ENCODE measurements around the gene GGCT.
"Not testable (repeated sequence)": the region's sequence is repeated elsewhere in the genome, so short reads cannot be mapped to it uniquely, and the experiment has no call there.

GGCT gene, protein sequence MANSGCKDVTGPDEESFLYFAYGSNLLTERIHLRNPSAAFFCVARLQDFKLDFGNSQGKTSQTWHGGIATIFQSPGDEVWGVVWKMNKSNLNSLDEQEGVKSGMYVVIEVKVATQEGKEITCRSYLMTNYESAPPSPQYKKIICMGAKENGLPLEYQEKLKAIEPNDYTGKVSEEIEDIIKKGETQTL

DNA sequence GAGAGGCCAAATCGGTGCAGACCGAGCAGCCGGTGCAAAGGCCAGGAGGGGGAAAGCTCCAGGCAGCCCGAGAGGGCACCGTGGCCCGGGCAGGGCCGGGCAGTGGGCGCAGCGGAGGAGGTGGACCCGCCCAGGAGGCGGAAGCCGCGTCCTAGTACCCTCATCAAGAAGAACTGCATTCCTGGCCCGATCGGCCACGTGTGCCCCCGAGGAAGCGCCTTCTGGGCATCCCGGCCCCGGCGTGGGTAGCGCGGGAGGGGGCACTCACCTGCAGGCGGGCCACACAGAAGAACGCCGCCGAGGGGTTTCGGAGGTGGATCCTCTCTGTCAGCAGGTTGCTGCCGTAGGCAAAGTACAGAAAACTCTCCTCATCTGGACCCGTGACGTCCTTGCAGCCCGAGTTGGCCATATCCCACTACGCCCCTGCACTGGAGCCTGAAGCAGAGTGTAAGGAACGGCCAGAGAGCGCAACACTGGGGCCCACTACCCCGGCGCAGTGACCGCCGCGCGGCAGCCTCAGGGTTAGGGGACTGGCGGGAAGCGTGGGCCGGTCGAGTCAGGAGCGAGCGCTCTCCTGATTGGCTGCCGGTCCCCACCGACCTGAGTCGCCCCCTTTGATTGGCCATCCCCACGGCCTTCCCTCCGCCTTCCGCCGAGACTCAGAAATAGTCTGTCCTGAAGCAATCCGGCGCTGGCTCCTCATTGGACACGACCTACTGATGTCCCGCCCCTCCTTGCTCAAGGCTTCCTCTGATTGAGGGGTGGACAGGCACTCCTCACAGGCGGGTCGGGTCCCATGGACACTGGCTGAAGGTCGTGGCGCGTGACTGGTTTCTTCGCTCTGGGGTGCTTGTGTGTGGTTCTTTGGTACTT, at the start of gene GGCT:
Gene GGCT (minus strand): TSS at position 529 of the 873 bp plus-strand sequence. CDS start 120 bp downstream, at position 409.
- peak; percentile 93 for DNase-seq (ENCODE audit: low read depth, low spot score)

DNA sequence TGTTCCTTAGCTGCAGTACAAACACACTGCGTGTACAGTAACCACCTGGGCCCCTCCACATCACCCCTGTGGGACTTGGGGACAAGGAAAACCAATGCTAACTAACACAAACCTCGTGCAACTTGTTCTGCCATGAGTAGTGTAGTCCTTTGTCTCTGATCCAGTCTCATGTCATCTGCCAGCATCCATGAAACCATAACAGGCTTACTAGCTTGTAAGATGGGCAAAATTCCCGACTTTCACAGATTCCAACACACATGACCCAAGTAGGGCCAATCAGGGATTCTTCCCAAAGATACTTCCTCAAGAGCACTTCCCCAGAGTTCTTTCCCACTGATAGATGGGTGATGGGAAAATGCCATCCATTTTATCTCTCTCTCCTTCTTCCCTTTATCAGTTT, 48.9 kb upstream of the GGCT start:
- no peak for DNase-seq (ENCODE audit: low read depth, low spot score)

DNA sequence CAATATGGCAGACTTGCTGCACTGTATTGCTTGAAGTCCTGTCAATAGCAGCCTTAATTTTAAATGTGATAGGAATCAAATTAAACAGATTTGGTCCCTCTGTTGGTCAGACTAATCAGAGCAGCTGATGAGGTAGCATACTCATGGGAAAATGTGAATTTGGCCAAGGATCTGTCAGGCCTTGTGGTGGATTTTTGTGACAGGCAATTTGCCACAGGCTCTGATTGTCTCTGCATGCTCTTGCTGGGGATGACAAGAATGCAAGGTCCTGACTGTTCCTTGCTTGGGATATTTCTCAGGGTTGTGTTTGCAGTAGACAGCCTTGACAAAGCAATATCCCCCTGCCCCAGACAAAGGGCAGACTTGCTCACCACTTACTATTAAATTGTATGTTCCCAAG, 48.5 kb upstream of the GGCT start:
- DNase-seq (ENCODE audit: low read depth, low spot score), result no peak

DNA sequence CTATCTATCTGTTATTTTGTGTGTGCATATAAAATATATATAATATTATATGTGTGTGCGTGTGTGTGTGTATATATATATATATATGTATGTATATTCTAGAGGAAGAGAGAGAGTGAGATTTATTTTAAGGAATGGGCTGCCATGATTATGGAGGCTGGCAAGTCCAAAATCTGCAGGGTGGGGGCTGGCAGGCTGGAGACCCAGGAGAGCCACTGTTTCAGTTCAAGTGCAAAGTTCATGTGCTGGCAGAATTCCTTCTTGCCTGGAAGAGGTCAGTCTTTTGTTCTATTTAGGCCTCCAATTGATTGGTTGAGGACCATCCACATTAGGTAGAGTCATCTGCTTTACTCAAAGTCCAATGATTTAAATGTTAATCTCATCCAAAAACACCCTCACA, 47.7 kb upstream of the GGCT start:
- DNase-seq (ENCODE audit: low read depth, low spot score), result no peak

DNA sequence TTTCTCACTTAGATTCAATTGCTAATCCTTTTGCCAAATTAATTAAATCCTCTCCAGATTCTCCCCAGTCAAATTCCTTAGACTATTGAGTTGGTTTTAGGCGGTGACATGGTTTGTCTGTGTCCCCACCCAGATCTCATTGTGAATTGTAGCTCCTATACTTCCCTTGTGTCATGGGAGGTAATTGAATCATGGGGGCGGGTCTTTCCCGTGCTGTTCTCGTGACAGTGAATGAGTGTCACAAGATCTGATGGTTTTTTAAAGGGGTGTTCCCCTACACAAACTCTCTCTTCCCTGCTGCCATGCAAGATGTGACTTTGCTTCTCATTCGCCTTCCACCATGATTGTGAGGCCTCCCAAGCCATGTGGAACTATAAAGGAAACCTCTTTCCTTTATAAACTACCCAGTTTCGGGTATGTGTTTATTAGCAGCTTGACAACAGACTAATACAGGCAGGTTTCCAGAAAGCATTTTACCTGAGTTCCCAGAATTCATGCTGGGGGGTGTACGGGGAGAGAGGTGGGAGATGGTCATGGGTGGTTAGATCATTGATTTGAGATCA, 45.4 kb upstream of the GGCT start:
- DNase-seq (ENCODE audit: low read depth, low spot score), result no peak

DNA sequence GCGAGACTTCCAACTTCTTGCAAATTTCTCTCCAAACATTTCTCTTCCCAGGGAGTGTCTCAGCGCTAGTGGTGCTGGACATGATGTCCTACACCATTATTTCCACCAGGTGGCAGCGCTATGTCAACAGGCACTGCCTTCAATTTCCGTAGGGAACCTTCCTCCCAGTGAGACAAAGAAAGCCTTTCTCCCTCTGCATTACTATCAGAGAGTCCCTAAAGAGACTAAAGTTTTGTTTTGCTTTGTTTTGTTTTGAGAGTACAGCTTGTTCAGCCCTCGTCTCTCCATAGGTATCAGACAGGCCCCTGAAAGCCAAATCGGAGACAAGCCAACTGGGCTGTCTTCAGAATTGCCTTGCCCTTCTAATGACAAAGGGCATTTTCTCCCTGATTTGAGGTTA, 44.2 kb upstream of the GGCT start:
- DNase-seq (ENCODE audit: low read depth, low spot score), result peak; percentile 40

DNA sequence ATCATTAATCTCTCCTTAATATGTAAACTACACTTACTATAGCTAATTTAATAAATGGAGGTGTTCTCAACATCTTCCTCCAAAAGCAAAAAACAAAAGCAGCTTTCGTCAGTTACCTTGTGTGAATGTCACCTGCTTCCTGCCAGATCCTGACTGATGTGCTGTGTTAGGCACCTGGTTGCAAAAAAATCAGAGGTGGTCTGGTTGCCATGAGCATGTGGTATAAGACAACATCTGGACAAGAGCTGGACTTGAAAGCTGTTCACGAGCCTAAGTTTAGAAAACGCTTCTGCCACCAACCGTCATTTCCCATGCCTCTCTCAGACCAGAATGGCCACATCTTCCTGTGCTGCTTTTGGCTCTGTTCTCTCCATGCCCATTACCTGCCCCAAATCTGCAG, 42.0 kb upstream of the GGCT start:
- no peak for DNase-seq (ENCODE audit: low read depth, low spot score)

DNA sequence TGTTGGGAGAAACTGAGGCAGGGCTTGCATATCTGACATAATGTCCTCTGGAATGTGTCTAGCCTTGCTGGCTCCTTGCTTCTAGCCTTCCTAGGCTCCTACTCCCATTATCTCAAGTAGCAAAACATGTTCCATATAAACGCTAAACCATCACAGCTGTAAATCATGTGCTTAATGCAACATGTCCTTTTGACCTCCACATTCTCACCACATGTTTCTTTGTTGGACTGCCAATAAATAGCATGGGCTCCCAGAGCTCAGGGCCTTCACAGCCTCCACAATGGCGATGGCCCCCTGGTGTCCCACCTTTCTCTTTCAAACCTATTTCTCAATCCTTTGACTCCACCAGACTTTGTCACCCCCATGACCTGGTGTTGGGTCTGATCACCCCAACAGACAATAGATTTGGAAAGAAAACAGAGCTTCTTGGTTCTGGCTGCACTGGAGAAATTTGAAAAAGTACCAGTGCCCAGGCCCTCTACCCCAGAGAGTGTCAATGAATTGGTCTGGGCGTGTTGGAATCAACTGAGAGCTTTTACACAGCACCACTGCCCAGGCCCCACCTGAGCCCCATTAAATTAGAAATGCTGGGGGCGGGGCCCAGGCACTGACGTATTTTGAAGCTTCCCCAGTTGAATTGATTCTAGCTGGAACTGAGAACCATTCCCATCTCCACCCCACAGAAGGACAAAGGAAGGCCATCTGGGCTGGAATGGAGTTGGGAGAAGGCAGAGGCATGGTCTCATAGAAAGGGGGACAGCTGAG, 41.3 kb upstream of the GGCT start:
- no peak for DNase-seq (ENCODE audit: low read depth, low spot score)

DNA sequence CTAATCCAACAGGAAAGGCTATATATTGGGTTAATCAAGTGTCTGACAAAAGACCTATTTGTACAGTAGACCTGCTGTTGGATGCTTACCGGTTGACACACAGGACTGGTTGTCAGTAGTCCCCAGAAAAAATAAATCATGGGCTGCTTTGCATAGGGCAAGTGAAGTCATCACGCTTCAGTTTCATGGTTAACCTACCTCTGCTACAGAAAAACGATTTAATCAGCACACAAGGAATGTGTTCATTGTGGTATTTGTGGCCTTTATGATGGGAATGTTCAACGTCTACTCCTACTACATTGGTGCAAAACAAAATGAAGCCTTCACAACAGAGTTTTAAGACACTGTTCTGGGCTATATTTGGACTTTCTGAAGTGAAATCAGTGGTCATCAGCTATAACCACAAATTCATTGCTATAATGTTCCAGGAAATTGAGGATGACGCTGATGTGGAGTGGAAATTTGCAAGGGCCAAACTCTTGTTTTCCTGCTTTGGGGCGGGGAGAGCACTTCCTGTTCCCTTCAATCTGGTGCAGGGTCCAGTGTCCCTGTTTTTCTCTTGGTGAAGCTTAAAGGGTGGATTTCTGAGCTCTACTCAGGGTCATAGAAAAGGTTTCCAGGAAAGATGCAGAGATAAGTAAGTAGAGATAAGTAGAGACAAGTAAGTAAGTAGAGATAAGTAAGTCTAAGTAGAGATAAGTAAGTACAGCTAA, 39.3 kb upstream of the GGCT start:
- no peak for DNase-seq (ENCODE audit: low read depth, low spot score)

DNA sequence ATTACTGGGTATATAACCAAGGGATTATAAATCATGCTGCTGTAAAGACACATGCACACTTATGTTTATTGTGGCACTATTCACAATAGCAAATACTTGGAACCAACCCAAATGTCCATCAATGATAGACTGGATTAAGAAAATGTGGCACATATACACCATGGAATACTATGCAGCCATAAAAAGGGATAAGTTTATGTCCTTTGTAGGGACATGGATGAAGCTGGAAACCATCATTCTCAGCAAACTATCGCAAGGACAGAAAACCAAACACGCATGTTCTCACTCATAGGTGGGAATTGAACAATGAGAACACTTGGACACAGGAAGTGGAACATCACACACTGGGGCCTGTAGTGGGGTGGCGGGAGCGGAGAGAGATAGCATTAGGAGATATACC, 38.5 kb upstream of the GGCT start:
- DNase-seq (ENCODE audit: low read depth, low spot score), result not testable (repeated sequence)

DNA sequence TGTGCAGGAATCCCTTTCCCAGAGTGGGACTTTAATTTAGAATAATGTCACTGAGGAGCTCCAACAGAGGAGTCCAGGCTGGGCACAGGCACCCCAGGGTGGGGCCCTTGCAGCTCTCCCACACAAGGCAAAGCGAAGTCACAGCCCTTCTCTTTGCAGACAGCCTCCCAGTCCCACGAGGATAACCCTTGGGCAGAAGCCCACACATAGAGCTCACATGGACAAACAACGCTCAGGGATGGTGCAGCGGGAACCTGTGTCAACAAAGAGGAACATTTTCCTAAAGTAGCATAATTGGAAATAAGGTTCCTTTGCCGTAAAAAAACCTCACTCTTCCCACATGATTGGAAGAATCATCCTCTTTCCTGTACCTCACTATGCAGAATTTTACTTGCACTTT, 29.3 kb upstream of the GGCT start:
- no peak for DNase-seq (ENCODE audit: low read depth, low spot score)

DNA sequence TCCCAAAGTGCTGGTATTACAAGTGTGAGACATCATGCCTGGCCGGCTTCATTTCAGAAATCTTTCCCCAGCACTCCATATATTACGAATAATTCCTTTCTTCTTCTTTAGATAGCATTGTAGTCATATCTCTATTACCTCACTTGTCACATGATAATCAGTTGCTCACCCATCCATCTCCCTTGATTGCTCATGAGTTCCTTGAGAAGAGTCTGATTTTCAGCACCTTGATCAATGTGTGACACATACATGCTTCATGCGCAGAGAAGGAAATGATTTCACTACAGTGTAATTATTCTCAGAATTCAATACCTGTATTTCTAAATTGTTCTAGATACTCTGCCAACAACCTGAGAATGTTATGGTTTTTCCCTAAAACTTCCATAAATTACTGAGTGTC, 26.7 kb upstream of the GGCT start:
- no peak for DNase-seq (ENCODE audit: low read depth, low spot score)

DNA sequence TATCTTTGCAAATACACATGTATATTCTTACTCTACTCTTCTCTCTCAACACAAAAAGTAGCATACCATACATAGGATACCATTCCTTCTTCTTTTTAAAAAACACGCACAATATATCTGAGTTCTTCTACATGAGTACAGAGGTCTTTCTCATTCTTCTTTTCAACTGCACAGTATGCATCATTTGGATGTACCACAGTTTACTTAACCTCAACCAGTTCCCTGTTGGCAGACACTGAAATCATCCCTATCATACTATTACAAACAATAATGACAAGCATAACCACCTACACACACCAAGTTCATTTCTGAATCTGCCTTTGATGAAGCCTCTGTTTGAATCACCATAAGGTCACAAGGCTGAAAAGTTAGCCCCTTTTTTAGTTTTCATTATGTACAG, 25.7 kb upstream of the GGCT start:
- no peak for DNase-seq (ENCODE audit: low read depth, low spot score)

DNA sequence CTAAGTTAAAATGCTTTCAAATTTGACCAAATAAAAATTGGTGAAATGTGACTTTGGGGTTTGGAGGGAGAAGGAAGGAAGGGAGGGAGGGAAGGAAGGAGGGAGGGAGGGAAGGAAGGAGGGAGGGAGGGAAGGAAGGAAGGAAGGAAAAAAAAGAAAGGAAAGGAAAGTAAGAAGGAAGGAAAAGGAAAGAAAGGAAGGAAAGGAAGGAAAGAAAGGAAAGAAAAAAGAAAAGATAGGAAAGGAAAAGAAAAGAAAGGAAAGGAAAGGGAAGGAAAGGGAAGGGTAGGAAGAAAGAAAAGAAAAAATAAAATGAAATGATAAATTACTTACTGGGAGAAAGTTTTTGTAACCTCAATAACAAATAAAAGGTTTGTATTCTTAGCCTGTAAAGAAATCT, 24.1 kb upstream of the GGCT start:
- DNase-seq (ENCODE audit: low read depth, low spot score), result no peak

DNA sequence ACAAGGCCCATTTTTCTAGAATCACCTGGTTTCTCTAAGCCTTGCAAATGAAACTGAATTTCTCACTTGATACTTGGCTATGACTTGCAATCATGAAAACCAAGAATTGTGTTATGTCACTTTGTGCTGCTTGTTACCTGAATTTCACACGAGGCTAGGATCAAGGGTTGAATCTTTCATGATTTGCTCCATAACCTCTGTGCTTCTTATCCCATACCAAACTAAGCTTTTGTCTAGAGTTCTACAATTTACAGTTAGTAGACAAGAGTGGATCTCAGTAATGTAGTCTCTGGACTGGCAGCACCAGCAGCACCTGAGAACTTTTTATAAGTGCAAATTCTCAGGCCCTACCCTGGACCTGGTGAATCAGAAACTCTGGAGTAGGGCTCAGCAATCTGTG, 22.7 kb upstream of the GGCT start:
- DNase-seq (ENCODE audit: low read depth, low spot score), result not testable (repeated sequence)

DNA sequence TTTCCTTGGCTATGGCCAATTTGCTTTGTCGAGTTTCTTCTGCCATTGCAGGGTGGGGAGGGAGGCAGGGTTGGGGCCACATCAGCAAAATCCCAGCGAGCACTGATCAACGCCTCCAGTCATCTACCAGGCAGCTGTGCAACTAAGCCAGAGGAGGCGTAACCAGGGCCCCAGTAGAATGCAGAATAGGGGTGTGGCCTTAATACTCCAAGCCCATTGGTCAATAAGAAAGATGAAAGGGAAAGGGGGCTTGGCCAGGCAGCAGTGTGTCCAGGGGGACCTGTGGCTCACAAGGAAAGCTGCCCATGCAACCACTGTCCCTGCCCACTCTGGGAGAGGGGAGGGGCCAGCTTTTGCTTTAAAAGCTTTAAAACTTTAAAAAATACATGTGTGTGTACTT, 21.5 kb upstream of the GGCT start:
- no peak for DNase-seq (ENCODE audit: low read depth, low spot score)

DNA sequence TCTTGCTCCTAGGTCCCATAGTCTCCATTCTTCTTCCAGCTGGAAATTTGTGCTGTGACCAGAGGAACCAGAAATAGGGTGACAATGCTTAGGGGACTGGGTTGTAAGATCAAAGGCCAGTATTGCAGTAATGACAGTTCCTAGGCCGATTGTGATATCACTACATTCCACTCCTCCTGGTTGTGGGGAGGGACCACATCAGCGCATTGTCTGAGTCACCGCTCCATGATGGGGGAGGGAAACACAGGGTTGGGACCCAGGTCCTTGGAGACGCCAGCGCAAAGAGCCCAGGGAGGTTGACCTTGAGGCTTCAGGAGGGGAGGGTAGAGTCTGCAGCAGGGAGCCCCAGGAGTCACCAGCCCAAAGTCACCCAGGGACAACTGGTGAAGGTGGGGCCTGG, 20.8 kb upstream of the GGCT start:
- DNase-seq (ENCODE audit: low read depth, low spot score), result no peak

DNA sequence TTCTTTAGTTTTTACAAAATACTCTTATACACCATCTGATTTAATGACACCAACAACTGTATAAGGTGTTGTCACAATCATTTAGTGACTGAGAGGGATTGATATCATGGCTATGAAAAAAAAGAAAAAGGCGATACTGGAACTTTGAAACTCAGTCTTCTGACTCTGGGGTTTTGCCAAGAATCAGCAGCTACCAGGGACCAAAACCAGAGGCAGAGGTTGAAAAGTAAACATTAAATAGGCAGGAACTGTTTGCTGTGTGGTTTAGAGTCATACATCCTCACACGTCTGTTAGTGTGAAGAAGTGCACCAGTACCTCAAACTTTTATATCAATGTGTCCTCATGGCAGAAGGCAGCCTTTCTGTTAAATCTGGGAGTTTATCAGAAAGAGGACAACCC, 19.9 kb upstream of the GGCT start:
- DNase-seq (ENCODE audit: low read depth, low spot score), result no peak

DNA sequence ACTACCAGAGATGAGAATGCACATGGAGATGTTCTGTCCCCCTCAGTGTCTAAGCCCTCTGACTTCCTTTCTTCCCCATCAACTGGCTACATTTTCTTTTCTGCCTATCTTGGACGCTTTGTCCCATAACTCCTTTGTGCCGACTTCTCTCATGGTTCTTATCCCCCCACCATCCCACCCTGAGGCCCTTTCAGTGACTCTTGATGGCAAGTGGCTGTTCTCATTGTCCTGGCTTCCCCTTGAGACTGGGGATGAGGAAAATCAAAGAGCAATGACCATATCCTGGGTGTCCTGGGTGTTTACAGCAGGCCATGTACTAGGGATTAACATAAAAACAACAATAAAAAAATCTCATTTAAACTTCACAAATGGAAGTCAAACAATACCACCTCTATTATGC, 18.8 kb upstream of the GGCT start:
- no peak for DNase-seq (ENCODE audit: low read depth, low spot score)

DNA sequence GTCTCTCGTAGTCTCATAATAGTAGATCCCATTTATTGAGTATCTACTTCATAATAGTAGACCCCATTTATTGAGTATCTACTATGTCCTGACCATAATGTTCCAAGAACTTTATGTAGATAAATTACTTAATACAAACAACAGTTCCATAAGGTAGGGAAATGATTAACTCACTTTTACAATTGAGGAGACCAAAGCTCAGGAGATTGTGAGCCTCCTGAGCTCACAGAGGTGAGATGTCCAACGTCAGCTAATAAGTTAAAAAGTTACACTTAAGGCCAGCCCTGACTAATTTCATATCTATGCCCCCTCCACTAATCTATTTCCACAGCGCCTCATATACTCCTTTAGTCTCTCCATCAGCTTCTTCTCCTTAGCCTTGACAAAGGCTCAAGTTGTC, 17.5 kb upstream of the GGCT start:
- no peak for DNase-seq (ENCODE audit: low read depth, low spot score)

DNA sequence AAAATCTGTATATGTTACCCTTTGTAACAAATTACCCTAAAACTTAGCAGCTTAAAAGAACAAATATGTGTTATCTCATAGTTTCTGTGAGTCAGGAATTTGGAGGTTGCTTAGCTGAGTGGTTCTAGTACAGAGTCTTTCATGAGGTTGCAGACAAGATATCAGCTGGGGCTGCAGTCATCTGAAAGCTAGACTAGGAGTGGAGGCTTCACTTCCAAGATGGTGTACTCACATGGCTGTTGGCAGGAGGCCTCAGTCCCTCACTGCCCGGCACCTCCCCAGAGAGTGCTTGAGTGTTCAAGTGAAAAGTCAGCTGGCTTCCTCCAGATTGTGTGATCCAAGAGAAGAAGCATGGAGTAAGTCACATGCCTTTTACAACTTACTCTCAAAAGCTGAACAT, 16.9 kb upstream of the GGCT start:
- no peak for DNase-seq (ENCODE audit: low read depth, low spot score)

DNA sequence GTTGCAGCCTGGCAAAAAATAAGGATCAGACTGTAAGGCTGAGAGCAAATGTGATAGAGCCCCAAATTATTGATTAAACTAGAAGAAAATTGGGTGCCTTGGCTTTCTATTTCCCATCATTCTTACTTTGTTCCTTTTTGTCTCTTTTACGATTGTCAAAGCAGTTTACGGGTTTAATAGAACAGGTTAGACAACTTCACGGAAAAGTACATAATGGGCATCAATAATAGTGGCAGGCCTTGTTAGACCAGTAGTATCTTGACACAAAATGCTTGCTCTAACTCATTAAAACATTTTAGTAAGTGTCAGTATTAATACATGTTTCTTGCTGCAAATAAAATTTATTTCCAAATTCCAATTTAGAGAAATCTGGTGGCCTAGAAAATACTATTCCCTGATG, 14.5 kb upstream of the GGCT start:
- DNase-seq (ENCODE audit: low read depth, low spot score), result no peak

Measured in brain pericyte (primary cell).